Activated CD8-positive, alpha-beta T cell treated with anti-CD3 and anti-CD28 coated beads, Interleukin-2, amount 10 ng/mL, durations not matched to agents 7 days and 5 days (primary cell): ENCODE results near the gene CATSPER1. TPM values are rescaled to one million over a fixed set of nuclear protein-coding genes. Genes with fewer than 3 reads are reported as not detected.

ENCODE experiments used
- ATAC-seq: fragments of 150-1000 bp; cut with Tn5 transposase; one replicate; pipeline ENCODE4 v1.10.0; 2021; ENCODE audit warnings: moderate library complexity
- CTCF ChIA-PET: fragments of 350-600 bp; sonication (Branson Sonifier 250); formaldehyde crosslinking; loops from one replicate; lab custom pipeline; 2021; ENCODE audit warnings: antibody characterized with exemption; lab: Charles Lee
- POLR2A ChIA-PET: fragments of 350-600 bp; sonication (Branson Sonifier 250); formaldehyde crosslinking; loops from one replicate; lab custom pipeline; 2021; ENCODE audit warnings: antibody characterized with exemption; lab: Charles Lee
- DNase-seq: peaks from one replicate; pipeline ENCODE4 v3.0.0-alpha.2; 2020
- H3K27ac Mint-ChIP-seq: one replicate; pipeline ENCODE4 v1.8.0; 2021; ENCODE audit warnings: mild to moderate bottlenecking, mixed read lengths
- H3K27me3 Mint-ChIP-seq: one replicate; pipeline ENCODE4 v1.8.0; 2021; ENCODE audit warnings: low read depth, mixed read lengths
- H3K36me3 Mint-ChIP-seq: one replicate; pipeline ENCODE4 v1.8.0; 2021; ENCODE audit warnings: low read depth, mixed read lengths
- H3K4me1 Mint-ChIP-seq: one replicate; pipeline ENCODE4 v1.8.0; 2021; ENCODE audit warnings: low read depth, mixed read lengths
- H3K4me3 Mint-ChIP-seq: one replicate; pipeline ENCODE4 v1.8.0; 2021; ENCODE audit warnings: mild to moderate bottlenecking, mixed read lengths
- H3K9me3 Mint-ChIP-seq: one replicate; pipeline ENCODE4 v1.8.0; 2022; ENCODE audit warnings: mixed read lengths; ENCODE audit not compliant: insufficient read depth
- total RNA-seq, 2 experiments: library from RNA; stranded (reverse); gene quantifications; one replicate each; pipeline ENCODE4 v1.2.3, GENCODE V29; 2021

The CATSPER1 gene
- total RNA-seq, 2 experiments from 2014 or later = not detected

DNA sequence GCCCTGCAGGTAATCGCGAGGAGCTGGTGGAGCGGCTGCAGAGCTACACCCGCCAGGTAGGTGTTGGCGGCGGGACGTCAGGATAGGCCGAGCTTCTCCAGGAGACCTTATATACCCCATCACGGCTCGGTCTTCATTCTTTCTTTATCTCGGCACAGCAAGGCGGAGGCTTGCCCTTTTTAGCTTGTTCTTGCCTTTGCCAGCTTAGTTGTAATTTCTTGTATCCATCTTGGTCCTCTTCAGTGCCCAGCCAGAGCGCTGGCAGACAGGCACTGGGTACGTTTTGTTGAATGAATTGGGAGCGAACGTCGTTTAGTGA, 26.3 kb upstream of the CATSPER1 start:
- ATAC-seq = no peak
- Mint-ChIP-seq H3K36me3 (peaks cover 43% of the 10 kb centered on the region), H3K27ac (peak overlapping the region; percentile 99), H3K9me3 (no peaks in the 10 kb centered on the region), H3K4me3 (peak overlapping the region; percentile 100), H3K27me3 (peaks cover 11% of the 10 kb centered on the region), H3K4me1 (peaks cover 37% of the 10 kb centered on the region)
- no peak for DNase-seq
- POLR2A ChIA-PET = interaction anchor here (0.9 to 2.8 kb wide), 16 partner anchors 10 to 236 kb away, joined by 3 to 26 read pairs (median 3); partner anchors contain the start of genes BANF1, CST6, EIF1AD and MUS81
- CTCF ChIA-PET = interaction anchor here (1.1 to 6.2 kb wide), 9 partner anchors 8 to 83 kb away, joined by 3 to 81 read pairs (median 5); partner anchors contain the start of gene PACS1

DNA sequence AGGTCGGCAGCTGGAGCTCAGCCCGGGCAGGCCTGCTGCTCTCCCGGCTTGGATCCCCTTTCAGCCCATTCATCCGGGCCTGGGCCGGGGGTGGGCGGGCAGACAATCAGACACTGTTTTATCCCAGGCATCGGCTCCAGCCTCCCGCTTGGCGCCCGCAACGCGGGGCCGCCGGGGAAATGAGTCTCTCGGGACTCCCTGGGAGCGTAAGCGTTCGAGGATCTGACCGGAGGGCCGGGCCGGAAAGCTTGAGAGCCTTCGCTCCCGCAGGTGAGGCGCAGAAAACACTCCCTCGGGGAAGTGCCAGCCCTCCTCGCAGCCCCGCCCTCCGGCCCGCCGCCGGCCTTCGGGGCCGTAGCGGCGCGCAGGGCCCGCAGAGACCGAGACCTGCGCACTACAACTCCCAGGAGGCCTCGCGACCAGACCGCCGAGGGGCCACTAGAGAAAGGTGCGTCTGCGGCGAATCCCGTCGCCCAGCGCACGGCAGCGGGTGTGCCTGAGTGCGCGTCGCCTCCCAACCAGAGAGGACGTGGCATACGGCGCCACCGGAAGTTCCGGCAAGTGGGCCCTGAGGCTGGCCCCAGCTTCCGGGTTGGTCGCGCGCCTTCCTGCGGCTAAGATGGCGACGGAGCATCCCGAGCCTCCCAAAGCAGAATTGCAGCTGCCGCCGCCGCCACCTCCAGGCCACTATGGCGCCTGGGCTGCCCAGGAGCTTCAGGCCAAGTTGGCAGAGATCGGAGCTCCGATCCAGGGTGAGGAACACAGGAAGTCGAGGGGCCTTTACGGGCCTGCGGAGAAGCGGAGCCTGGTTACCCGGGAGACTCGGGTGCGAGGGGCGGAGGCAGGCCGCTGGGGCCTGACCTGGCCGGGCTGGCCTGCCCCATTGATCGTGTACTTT, 25.7 kb upstream of the CATSPER1 start, which contains the start of gene SF3B2:
TSS of gene SF3B2 (plus strand) at position 599 of the 898 bp plus-strand sequence. CDS start at position 620, 21 bp downstream.
- Mint-ChIP-seq H3K9me3 (no peaks in the 10 kb centered on the region), H3K27ac (peak within 1 kb of the TSS; percentile 99), H3K36me3 (peaks cover 39% of the 10 kb centered on the region), H3K27me3 (peaks cover 11% of the 10 kb centered on the region), H3K4me1 (peaks cover 37% of the 10 kb centered on the region), H3K4me3 (peak within 1 kb of the TSS; percentile 100)
- CTCF ChIA-PET = interaction anchor here (1.2 to 6.2 kb wide), 8 partner anchors 8 to 84 kb away, joined by 3 to 81 read pairs (median 4); partner anchors contain the start of genes BANF1 and PACS1
- POLR2A ChIA-PET = interaction anchor here (0.7 to 2.8 kb wide), 21 partner anchors 9 to 416 kb away, joined by 3 to 26 read pairs (median 3); partner anchors contain the start of genes BANF1, CST6, EIF1AD and MUS81
- ATAC-seq = peak; percentile 98
- peak; percentile 98 for DNase-seq

- peak overlapping the region; percentile 100 for H3K4me3 Mint-ChIP-seq
- no peak for ATAC-seq
- no peak for DNase-seq
- H3K4me1 Mint-ChIP-seq = peaks cover 37% of the 10 kb centered on the region
- H3K9me3 Mint-ChIP-seq = no peaks in the 10 kb centered on the region
- CTCF ChIA-PET = interaction anchor here (1.2 to 6.2 kb wide), 5 partner anchors 12 to 49 kb away, joined by 3 to 81 read pairs (median 13); partner anchors contain the start of genes BANF1 and PACS1
- peaks cover 32% of the 10 kb centered on the region for H3K36me3 Mint-ChIP-seq
- peaks cover 11% of the 10 kb centered on the region for H3K27me3 Mint-ChIP-seq
- POLR2A ChIA-PET = interaction anchor here (0.9 to 2.8 kb wide), 8 partner anchors 9 to 193 kb away, joined by 3 to 26 read pairs (median 4); partner anchors contain the start of gene PACS1
- peak overlapping the region; percentile 82 for H3K27ac Mint-ChIP-seq
These were observed 25.1 kb upstream of the CATSPER1 start for GRCh38 chr11:66051371-66051765.

DNA sequence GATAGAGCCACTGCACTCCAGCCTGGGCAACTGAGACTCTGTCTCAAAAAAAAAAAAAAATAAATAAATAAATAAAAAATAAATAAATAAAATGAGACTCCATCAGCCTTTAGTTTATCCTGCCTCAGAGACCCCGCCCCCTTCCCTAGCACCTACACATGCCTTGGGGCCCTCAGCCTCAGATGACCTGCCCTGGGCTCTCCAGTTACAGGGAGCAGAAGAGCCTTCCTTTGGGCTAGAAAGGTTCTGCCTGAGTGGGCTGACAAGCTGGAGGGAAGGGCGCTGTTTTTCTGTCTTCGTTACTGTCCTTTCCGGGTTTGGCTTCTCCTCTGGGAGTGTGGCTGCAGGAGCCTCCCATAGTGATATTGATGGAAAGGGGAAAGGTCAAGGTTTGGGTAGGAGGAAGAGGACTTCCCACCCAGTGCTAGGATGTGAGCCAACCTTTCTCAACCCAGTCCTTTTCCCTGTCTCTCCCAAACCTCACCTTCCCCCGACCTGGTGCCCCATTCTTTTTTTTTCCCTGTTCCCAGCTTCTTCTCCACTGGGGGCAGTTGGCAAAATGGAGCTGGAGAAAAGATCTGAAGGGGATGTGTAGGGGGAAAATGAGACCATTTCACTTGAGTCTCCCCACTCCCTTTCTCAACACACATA, 24.4 kb upstream of the CATSPER1 start:
- peak overlapping the region; percentile 100 for H3K4me3 Mint-ChIP-seq
- ChIA-PET POLR2A (interaction anchor here (1.2 to 2.8 kb wide), 2 partner anchors 18 to 192 kb away, joined by 3 to 26 read pairs; partner anchors contain the start of gene PACS1), CTCF (interaction anchor here (0.7 to 6.2 kb wide), 4 partner anchors 8 to 28 kb away, joined by 3 to 81 read pairs (median 16); partner anchors contain the start of gene PACS1)
- peaks cover 11% of the 10 kb centered on the region for H3K27me3 Mint-ChIP-seq
- H3K36me3 Mint-ChIP-seq = peaks cover 28% of the 10 kb centered on the region
- no peaks in the 10 kb centered on the region for H3K9me3 Mint-ChIP-seq
- H3K27ac Mint-ChIP-seq = peak overlapping the region; percentile 82
- no peak for ATAC-seq
- H3K4me1 Mint-ChIP-seq = peaks cover 37% of the 10 kb centered on the region
- DNase-seq = no peak

DNA sequence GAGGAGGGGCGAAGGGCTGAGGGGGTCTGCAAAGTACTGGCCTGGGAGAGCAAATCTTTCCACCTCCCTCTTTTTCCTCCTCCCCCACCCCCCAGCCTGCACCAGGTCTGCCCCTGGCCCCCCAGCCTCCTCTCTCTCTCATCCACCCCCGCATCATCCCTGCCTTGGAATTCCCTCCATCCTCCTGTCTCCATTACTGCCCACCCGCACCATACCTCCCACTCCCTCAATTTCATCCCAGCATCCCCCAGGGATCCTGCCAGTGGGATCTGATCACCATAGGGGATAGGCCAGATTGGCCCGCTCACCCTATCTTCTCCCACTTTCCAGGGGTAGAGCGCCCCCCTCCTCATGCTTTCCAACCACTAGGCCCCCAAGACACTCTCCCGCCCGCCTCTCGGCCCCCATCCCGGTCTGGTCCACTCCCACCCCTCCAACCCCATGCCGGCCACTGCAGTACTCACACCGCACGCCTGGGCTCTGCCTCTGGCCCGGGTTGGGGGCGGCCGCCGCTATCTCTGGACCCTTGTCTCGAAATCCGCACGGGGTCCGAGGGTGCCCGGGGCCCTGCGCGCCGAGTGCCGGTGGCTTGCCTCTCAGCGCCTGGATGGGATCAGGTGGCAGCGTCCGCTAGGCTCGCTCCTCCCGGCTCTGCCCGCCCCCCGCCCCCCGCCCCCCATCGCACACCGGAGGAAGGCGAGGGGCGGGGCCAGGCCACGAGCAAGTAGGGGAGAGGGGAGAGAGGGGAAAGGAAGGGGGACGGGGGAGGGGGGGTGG, 22.5 kb upstream of the CATSPER1 start, which contains the start of gene GAL3ST3:
TSS of gene GAL3ST3 (minus strand) at position 615 of the 777 bp plus-strand sequence. CDS start 3,746 bp downstream, outside the sequence.
- peaks cover 13% of the 10 kb centered on the region for H3K36me3 Mint-ChIP-seq
- H3K27me3 Mint-ChIP-seq = peaks cover 11% of the 10 kb centered on the region
- H3K4me3 Mint-ChIP-seq = peak within 1 kb of the TSS; percentile 31
- peaks cover 40% of the 10 kb centered on the region for H3K4me1 Mint-ChIP-seq
- H3K9me3 Mint-ChIP-seq = no peaks in the 10 kb centered on the region
- H3K27ac Mint-ChIP-seq = no peak within 1 kb of the TSS
- DNase-seq = no peak
- ATAC-seq = no peak
- CTCF ChIA-PET = interaction anchor here (0.7 to 1.2 kb wide), 3 partner anchors 19 to 269 kb away, joined by 3 to 4 read pairs (median 3); no protein-coding TSS in a partner anchor
- POLR2A ChIA-PET = interaction anchor here (0.6 kb wide), 1 partner anchor 789 kb away, joined by 3 read pairs; no protein-coding TSS in a partner anchor

DNA sequence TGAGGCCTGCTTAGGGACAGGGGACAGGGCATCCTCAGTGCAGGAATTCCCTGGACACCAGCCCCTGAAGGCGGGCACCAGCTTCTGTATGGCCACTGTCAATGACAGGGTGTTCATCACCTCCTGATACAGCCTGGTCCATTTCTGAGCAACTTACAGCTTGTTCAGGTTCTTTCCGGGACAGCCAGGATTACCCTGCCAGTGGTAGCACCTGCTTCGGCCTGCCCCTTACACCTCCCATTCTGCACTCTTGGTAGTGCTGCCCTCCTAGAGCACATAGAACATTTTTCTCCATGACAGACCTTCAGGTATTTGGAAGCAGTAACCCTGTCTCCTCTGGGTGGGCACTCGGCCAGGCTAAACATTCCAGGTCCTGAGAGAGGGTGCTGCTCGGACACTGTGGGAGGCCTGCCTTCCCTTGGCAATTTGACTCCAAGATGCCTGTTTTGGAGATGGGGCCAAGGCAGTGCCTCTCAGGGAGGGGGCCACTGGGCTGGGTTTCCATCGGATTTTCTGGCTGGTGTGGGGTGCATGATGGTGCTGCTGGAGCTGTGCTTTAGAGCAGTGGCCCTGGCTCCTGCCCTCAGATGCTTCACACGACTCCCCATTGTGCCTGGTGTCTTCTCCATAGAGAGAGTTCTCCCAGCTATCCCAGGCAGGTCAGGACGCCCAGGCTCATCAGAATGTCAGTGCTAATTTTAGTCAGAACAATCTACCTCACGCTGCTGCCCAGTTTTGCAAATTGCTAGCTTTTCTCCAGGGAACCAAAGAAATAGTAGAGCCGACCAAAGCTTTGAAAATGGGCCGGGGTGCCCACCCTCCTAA, 21.5 kb upstream of the CATSPER1 start:
- no peaks in the 10 kb centered on the region for H3K9me3 Mint-ChIP-seq
- ChIA-PET CTCF (interaction anchor here (0.6 to 4.0 kb wide), 5 partner anchors 20 to 358 kb away, joined by 3 to 61 read pairs (median 3); partner anchors contain the start of gene PACS1), POLR2A (interaction anchor here (0.6 kb wide), 1 partner anchor 790 kb away, joined by 3 read pairs; no protein-coding TSS in a partner anchor)
- H3K4me1 Mint-ChIP-seq = peaks cover 30% of the 10 kb centered on the region
- peaks cover 11% of the 10 kb centered on the region for H3K27me3 Mint-ChIP-seq
- no peak overlapping the region for H3K27ac Mint-ChIP-seq
- ATAC-seq = no peak
- peaks cover 5% of the 10 kb centered on the region for H3K36me3 Mint-ChIP-seq
- no peak for DNase-seq
- H3K4me3 Mint-ChIP-seq = no peak overlapping the region

DNA sequence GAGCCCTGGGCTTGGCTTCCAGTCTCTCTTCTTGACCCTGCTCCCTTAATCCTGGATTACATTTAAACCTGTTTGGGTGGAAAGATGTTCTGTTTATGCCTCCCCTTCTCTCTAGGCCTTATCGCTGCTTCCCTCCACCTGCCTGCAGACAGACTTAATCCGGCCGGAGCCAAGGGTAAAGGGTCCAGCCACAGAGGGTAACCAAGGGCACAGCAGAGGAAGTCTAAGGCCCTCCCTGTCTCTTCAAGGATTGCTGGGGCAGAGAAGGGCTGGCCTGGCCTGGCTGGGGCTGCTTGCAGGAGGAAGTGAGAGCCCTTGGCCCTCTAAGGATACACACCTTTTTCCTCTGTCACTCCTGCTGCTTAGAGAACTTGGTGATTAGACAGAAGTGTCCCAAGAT, 20.6 kb upstream of the CATSPER1 start:
- CTCF ChIA-PET = interaction anchor here (0.6 to 4.0 kb wide), 6 partner anchors 12 to 357 kb away, joined by 3 to 61 read pairs (median 13); partner anchors contain the start of gene PACS1
- peaks cover 11% of the 10 kb centered on the region for H3K27me3 Mint-ChIP-seq
- no peaks in the 10 kb centered on the region for H3K36me3 Mint-ChIP-seq
- no peak for DNase-seq
- no peak overlapping the region for H3K4me3 Mint-ChIP-seq
- no peaks in the 10 kb centered on the region for H3K9me3 Mint-ChIP-seq
- H3K4me1 Mint-ChIP-seq = peaks cover 25% of the 10 kb centered on the region
- ATAC-seq = no peak
- POLR2A ChIA-PET = no interaction called here
- H3K27ac Mint-ChIP-seq = no peak overlapping the region

GRCh38 chr11:66045177-66045639, 18.9 kb upstream of the CATSPER1 start:
- Mint-ChIP-seq H3K4me3 (no peak overlapping the region), H3K9me3 (no peaks in the 10 kb centered on the region), H3K27me3 (peaks cover 11% of the 10 kb centered on the region), H3K36me3 (no peaks in the 10 kb centered on the region), H3K27ac (no peak overlapping the region), H3K4me1 (peaks cover 14% of the 10 kb centered on the region)
- POLR2A ChIA-PET = interaction anchor here (1.2 to 1.5 kb wide), 2 partner anchors 15 to 43 kb away, joined by 3 read pairs; partner anchors contain the start of genes BANF1 and EIF1AD
- CTCF ChIA-PET = interaction anchor here (0.6 to 4.0 kb wide), 55 partner anchors 8 to 392 kb away, joined by 3 to 61 read pairs (median 4); partner anchors contain the start of genes BANF1, CATSPER1, CST6 and EIF1AD
- peak; percentile 86 for DNase-seq
- peak; percentile 95 for ATAC-seq

- CTCF ChIA-PET = interaction anchor here (0.6 to 4.0 kb wide), 55 partner anchors 8 to 392 kb away, joined by 3 to 61 read pairs (median 4); partner anchors contain the start of genes BANF1, CATSPER1, CST6 and EIF1AD
- H3K4me3 Mint-ChIP-seq = no peak overlapping the region
- POLR2A ChIA-PET = interaction anchor here (1.2 to 1.5 kb wide), 2 partner anchors 15 to 42 kb away, joined by 3 read pairs; partner anchors contain the start of genes BANF1 and EIF1AD
- no peak overlapping the region for H3K27ac Mint-ChIP-seq
- peaks cover 14% of the 10 kb centered on the region for H3K4me1 Mint-ChIP-seq
- DNase-seq (no peak), ATAC-seq (peak; percentile 7)
- H3K27me3 Mint-ChIP-seq = peaks cover 11% of the 10 kb centered on the region
- no peaks in the 10 kb centered on the region for H3K36me3 Mint-ChIP-seq
- H3K9me3 Mint-ChIP-seq = no peaks in the 10 kb centered on the region
These were observed 18.5 kb upstream of the CATSPER1 start for GRCh38 chr11:66044757-66045156.
